ENCODE measurements around the gene ADIPOR2.
"Not testable (repeated sequence)": the region's sequence is repeated elsewhere in the genome, so short reads cannot be mapped to it uniquely, and the experiment has no call there.

ADIPOR2 gene

DNA sequence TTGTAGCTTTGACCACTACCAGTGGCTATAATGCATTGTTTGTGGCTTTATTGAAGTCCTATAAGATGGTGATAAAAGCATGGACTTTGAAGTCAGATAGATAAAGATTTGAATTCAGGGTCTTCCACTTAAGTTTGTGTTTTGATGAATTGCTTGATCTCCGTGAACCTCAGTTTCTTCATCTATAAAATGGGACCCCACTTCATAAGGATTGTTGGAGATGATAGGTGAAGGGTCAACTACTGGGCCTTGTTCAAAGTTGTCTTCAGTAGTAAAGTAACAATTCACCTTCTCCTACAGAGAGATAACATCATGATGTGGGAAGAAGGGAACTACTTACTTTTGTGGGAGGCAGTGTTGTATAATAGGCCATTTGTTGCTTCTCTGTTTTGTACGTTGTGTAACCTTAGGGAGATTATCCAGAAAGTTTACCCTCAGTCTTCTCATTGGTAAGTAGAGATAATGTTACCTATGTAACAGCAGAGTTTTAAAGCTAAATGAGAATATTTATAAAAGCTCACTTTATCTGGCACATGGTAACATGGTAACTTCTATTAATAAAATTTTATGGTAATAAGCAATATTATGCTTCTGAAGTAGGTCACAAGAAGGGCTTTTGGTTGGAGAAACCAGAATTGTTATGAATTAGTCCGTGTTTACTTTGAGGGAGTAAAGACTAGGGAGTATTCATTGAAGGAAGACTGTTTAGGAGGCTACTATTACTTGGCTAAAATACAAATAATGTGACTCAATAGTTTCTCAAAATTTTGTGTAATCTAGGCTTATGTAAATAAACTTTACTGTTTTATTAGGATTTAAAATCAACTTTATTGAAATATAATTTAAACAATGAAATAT lies 15.1 kb downstream of the ADIPOR2 start:
- DNase-seq = peak in 2 of 3 donors; percentile 51 to 57

DNA sequence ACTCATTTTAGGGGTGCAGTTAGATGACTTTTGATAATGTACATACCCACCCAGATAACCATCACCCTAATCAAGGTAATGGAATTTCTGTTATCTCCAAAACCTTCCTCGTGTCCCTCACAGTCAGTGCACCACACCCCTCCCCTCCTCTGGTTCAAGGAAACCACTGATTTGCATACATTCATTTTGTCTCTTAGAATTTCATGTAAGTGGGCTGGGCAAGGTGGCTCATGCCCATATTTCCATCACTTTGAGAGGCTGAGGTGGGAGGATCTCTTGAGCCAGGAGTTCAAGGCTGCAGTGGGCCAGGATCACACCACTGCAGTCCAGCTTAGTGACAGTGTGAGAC lies 15.7 kb downstream of the ADIPOR2 start:
- DNase-seq = no peak

DNA sequence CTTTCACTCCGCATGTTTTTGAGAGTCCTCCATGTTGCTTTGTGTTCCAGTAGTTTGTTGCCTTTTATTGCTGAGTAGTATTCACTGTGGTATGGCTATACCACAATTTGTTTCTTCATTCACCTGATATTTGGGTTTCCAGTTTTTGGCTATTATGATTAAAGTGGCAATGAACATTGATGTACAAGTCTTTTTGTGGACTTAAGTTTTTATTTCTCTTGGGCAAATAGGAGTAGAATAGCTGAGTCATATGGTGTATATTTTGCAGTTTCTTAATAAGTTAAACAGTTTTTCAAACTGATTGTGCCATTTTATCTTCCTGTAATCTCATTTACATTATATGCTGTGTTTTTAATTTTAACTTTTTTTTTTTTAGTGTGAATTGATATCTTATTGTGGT lies 16.2 kb downstream of the ADIPOR2 start:
- no peak for DNase-seq

DNA sequence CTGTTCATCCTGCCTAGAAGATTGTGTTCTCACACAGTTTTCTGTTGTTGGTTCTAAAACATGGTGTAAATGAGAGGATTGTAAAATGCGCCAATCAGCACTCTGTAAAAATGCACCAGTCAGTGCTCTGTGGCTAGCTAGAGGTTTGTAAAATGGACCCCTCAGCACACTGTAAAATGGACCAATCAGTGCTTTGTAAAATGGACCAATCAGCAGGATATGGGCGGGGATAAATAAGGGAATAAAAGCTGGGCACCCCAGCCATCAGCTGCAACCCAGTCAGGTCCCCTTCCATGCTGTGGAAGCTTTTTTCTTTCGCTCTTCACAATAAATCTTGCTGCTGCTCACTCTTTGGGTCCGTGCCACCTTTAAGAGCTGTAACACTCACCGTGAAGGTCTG lies 19.1 kb downstream of the ADIPOR2 start:
- DNase-seq = not testable (repeated sequence)

DNA sequence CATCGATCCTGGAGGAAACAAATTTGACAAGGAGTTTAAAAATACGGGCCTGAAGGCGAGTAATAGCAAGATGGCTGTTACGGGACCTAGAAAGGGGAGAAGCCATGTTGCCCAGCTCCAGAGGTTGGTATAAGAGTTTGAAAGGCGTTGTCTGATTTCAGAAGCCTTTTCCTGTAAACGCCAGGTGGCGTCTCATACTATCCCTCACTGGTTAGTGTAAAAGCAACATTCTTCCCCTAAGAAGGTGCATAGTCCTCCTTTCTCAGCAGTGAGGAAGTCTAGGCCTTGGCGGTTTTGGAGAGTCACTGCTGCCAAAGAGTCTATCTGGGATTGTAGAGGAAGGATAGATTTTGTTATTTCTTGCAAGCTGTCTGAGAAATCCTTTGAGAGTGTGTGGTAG lies 20.0 kb downstream of the ADIPOR2 start:
- DNase-seq = not testable (repeated sequence)

DNA sequence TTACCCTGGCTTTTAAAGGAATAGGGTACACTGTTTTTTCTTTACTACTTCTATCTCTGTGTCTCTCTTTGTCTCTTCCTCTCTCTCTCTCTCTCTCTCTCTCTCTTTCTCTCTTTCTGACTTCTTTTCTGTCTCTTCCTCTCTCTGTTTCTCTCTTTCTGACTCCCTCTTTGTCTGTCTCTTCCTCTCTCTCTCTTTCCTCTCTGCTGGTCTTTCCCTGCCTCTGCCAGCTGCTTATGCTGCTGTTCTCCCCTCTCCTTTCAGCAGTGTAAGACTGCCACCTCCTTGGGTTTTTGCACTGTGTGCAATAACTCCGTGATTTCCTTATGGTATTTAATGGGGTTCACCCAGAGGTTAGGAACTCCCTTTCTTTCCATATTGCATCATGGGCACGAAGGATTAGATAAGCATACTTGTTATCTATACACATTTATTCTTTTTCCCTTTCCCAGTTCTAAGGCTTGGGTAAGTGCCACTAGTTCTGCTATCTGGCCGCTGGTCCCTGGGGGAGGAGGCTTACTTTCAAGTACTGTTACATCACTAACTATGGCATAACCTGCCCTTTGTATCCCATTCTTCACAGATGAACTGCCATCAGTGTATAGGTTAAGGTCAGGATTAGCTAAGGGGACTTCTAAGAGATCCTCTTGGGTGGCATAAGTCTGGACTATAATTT lies 20.8 kb downstream of the ADIPOR2 start:
- peak; percentile 75 to 82 (median 77) for DNase-seq

DNA sequence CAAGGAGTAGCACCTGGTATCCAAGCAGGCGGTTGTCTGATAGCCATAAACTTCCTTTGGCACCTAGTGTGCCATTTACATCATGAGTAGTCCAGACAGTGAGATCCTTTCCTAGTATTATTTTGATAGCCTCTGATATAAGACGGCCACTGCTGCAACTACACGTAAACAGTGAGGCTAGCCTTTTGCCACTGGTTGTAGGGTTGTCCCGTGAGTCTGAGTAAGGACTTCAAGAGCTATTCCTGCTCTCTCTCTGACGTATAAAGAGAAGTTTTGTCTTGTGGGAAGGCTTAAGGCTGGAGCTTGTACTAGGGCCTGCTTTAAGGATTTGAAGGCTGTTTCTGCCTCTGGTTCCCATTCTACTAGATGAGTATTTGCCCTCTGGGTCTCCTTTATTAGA lies 21.4 kb downstream of the ADIPOR2 start:
- not testable (repeated sequence) for DNase-seq

DNA sequence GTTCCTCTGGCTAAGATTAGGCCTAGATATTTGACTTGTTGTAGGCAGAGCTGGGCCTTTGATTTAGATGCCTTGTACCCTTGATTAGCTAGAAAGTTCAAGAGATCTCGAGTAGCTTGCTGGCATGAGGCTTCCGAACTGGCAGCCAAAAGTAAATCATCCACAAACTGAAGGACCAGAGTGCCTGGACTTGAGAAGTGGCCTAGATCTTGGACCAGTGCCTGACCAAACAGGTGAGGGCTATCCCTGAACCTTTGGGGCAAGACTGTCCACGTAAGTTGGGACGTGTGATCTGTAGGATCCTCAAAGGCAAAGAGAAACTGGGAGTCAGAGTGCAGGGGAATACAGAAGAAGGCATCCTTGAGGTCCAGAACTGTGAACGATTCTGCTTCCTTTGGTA lies 22.0 kb downstream of the ADIPOR2 start:
- not testable (repeated sequence) for DNase-seq

DNA sequence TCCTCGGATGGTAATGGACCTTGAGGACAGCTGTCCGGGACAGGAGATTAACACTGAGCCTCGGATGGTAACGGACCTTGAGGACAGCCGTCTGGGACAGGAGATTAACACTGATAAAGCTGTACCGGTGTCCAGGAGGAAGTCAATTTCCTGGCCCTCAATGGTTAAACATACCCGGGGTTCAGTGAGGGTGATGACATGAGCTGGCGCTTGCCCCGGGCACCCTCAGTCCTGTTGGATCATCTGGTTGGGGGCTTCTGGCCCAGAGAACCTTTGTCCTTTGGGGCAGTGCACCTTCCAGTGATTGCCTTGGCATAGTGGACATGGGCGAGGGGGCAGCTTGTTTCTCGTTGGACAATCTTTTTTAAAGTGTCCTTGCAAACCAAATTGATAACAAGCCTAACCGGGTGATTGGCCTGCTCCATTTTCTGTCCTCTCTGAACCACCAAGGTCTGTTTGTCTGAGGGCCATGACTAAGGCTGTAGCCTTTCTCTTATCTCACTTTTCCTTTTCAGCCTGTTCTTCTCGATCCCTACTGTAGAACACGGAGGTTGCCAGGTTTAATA lies 23.0 kb downstream of the ADIPOR2 start:
- DNase-seq = not testable (repeated sequence)

DNA sequence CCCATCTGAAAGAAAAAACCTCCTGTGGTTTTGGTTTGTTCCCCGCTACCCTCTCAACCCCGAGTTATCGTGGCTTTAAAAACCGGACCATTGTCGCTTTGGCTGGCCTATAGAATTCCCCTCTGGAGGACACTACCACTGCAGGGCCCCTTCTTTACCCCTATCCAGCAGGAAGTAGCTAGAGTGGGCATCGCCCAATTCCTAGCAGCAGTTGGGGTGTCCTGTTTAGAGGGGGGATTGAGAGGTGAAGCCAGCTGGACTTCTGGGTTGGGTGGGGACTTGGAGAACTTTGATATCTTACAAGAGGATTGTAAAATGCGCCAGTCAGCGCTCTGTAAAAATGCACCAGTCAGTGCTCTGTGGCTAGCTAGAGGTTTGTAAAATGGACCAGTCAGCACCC lies 24.6 kb downstream of the ADIPOR2 start:
- DNase-seq = not testable (repeated sequence)

DNA sequence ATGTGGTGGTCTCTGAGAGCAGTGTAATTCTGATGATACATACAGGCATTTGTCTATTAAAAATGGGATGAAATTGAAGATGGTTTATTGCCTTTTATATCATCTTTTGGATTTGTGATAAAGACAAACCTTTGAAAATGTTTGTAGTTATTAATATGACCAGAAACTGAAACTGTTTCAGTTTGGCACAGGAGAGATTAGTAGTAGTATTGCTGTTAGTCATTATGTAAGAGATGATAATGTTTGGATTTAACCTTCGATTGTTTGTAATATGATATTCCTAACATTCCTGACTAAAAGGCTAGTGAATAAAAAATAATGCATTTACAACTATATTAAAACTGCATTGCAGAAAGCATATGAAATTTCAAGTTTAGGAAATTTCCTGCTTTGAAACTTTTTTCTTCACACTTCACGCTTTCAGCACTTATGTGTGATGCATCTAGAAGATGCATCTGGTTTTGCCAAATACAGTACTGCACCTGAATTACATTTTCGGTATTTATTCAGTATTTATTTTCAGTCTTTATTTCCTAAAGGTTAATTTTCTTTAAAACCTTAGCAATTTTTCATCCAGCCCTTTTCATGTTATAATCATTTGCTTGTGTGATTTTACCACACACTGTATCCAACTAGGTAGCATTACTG lies 25.5 kb downstream of the ADIPOR2 start:
- no peak for DNase-seq

DNA sequence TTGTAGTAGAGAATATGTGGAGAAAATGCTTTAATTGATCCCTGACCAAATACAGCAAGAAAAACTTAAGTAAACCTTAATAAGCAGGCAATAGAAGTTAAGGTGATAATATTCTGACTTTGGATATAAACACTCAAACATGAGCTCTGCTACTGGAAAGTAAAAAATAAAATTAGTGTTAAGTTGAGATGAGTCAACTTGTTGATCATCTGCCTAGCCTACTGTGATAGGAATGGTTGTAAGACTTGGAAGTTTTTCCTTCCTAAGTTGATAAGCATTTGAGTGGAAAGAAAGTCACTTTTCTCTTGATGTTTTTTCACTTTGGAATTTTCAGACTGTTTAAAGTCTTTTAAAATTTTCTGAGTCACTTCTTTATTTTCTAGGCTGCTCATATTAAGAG lies 26.0 kb downstream of the ADIPOR2 start:
- DNase-seq = no peak

DNA sequence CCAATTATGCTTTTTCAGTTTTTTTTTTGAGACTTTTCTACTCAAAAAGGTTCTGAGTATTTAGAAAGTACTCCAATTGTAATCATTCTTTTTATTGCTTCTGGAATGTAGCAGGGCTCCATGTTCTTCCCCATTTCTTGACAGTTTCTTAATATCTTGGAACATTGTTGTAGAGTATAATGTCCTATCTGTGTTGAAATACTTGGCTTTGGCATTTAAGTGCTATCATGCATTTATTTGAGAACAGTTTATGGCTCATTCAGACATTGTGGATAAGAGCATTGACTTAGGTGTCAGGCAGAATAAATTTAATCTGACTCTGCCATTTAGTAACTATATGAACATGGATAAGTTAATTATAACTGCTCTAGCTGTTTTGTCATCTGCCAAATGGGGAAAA lies 28.3 kb downstream of the ADIPOR2 start:
- DNase-seq = no peak

DNA sequence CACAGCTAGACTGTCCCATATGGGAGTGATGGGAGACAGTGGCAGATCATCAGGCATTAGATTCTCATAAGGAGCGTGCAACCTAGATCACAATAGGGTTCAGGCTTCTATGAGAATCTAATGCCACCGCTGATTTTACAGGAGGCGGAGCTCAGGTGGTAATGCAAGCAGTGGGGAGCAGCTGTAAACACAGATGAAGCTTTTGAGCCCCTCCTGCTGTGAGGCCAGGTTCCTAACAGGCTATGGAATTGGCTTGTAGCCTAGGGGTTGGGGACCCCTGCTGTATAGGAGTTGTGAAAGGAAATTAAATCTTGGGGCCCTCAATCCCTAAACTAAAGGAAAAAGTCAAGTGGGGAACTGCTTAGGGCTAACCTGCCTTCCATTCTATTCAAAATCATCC lies 29.6 kb downstream of the ADIPOR2 start:
- DNase-seq = no peak

DNA sequence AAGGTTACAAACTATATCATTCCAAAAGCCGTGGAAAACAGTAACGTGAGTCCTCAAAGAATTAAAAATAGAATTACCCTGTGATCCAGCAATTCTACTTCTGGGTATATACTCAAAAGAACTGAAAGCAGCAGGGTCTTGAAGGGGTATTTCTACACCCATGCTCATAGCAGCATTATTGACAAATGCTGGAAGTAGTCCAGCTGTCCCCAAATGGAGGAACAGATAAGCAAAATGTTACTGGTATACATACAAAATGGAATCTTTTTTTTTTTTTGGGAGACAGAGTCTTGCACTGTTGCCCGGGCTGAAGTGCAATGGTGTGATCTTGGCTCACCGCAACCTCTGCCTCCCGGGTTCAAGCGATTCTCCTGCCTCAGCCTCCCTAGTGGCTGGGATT lies 32.9 kb downstream of the ADIPOR2 start:
- no peak for DNase-seq

DNA sequence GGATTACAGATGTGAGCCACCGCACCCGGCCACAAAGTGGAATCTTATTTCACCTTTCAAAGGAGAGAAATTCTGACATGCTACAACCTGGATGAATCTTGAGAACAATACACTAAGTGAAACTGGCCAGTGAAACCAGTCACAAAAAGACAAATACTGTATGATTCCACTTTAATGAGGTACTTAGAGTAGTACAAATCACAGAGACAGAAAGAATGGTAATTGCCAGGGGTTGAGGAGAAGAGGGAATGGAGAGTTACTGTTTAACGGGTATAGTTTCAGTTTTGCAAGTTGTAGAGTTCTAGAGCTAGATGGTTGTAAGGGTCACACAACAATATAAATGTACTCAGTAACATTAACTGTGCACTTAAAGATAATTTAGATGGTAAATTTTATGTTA lies 33.4 kb downstream of the ADIPOR2 start:
- DNase-seq = no peak

DNA sequence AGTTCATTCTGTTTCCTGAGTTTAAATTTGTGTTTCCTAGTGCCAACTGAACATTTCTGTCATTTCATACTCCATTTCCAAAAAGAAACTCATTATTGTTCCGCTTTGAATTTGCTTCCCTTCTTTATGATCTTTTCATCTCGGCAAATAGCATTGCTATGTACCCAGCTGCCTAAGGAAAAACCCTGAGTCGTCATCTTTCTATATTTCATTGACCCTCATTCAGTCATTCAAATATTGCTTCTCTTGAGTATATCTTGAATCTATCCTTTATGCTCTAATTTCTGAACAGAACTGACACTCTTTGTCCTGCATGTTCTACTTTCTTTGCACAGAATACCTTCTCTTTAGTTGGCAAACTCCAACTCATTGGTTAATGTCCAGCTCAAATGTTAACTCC lies 35.9 kb downstream of the ADIPOR2 start:
- DNase-seq = peak in 2 of 3 donors; percentile 25 to 32

DNA sequence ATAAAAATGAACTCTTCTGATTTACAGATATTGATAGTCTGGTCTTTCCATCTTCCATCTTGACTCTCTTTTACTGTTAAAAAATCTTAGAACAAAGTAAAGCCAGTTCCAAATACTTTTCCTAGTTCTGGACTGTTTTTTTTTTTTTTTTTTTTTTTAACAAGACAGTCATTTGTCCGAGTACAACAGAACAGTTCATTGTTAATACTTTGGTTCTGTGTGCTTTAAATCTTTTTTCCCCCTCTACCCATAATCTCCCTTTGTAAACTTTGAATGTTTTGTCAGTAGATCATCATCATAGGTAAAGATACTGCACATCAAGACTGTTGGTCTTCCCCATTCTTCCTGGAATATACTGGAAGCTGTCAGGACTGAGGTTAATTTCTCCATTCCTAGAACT lies 38.0 kb downstream of the ADIPOR2 start:
- DNase-seq = no peak

DNA sequence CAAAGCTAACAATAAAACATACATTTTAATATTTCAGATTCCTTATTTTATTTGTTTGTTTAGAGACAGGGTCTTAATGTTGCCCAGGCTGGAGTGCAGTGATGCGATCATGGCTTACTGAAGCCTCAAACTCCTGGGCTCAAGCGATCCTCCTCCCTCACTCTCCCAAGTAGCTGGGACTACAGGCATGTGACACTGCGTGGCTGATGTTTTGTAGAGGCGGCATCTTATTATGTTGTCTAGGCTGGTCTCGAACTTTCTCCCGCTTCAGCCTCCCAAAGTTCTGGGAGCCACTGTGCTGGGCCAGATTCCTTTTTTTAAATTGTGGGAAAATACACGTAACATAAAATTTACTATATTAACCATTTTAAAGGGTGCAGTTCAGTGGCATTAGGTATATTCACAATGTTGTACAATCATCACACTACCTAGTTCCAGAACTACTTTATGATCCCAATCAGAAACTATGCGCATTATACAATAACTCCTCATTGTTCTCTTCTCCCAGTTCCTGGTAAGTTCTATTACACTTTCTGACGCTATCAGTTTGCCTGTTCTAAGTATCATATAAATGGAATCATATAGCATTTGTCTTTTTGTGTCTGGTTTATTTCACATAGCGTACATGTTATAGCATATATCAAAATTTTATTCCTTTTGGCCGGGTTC lies 40.3 kb downstream of the ADIPOR2 start:
- DNase-seq = no peak

DNA sequence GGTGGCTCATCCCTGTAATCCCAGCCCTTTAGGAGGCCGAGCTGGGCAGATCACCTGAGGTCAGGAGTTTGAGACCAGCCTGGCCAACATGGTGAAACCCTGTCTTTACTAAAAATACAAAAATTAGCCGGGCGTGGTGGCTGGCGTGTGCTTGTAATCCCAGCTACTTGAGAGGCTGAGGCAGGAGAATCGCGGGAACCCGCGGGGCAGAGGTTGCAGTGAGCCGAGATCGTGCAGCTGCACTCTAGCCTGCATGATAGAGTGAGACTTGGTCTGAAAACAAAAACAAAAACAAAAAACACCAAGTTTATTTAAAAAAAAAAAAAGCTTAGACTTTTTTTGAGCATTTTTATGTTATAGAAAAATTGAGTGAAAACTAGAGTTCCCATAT lies 40.8 kb downstream of the ADIPOR2 start:
- DNase-seq = not testable (repeated sequence)

DNA sequence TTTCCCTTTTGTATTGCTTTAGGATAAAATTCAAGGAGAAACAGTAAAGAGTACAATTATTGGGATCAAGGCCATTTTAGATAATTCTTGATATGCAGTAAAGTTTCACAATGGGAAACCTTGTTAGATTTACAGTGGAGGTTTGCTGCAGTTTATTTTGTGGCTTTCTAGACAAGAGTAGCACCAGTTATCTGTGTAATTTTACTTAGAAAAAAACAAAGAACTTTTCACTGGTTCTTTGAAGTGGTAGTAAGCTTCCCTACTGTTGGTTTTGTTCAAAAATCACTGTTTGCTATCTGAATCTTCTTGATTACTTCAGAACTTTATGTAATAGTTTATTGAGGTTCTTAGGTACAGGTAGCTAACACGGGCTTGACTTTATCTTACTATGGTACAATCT lies 42.0 kb downstream of the ADIPOR2 start:
- no peak for DNase-seq

DNA sequence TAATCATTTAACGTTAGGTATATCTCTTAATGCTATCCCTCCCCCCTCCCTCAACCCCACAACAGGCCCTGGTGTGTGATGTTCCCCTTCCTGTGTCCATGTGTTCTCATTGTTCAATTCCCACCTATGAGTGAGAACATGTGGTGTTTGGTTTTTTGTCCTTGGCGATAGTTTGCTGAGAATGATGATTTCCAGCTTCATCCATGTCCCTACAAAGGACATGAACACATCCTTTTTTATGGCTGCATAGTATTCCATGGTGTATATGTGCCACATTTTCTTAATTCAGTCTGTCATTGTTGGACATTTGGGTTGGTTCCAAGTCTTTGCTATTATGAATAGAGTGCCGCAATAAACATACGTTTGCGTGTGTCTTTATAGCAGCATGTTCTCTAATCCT lies 42.8 kb downstream of the ADIPOR2 start:
- DNase-seq = not testable (repeated sequence)

DNA sequence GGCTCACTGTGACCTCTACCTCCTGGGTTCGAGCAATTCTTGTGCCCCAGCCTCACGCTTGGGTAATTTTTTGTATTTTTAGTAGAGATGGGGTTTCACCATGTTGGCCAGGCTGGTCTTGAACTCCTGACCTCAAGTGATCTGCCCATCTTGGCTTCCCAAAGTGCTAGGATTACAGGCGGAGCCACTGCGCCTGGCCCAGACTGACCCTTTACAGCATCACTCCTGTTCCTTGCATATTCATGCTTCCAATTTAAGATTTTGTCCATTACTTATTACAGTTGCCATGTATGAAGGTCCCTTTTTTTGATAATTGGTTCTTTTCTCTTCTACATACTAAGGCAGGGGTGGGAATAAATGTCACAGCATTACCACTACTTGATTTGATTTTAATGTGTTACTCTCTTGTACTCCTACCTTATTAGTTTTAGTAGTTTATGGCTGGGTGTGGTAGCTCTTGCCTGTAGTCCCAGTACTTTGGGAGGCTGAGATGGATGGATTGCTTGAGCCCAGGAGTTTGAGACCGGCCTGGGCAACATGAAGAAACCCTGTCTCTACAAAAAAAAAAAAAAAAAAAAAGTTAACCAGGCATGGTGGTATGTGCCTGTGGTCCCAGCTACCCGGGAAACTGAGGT lies 46.9 kb downstream of the ADIPOR2 start:
- DNase-seq = no peak
